GM19043 (cell line): ENCODE data around the gene SPOCK2.
"Not testable (repeated sequence)": the region's sequence is repeated elsewhere in the genome, so short reads cannot be mapped to it uniquely, and the experiment has no call there.

Experiments
- ATAC-seq: cut with Tn5 transposase; IDR thresholded peaks from one replicate; pipeline ENCODE4 v1.9.1; 2021; ENCODE audit warnings: low read depth; ENCODE audit not compliant: unreplicated experiment

Gene SPOCK2

GRCh38 chr10:72037266-72037665 is 51.1 kb downstream of the SPOCK2 start:
- no peak for ATAC-seq

GRCh38 chr10:72035252-72035887 is 53.0 kb downstream of the SPOCK2 start:
- no peak for ATAC-seq

DNA sequence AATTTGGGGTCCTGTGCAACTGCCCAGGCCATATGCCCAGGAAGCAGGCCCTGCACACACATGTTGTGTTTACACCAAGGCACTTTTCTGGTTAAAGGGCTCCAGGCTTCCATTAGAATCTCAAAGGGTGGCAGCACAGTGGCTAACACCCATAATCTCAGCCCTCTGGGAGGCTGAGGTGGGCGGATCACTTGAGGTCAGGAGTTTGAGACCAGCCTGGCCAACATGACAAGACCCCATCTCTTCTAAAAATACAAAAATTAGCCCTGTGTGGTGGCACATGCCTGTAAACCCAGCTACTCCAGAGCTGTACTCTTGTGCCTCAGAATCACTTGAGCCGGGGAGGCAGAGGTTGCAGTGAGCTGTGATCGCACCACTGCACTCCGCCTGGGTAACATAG is 53.6 kb downstream of the SPOCK2 start:
- ATAC-seq: no peak

- ATAC-seq: no peak
These were observed 54.3 kb downstream of the SPOCK2 start for GRCh38 chr10:72034040-72034499.

DNA sequence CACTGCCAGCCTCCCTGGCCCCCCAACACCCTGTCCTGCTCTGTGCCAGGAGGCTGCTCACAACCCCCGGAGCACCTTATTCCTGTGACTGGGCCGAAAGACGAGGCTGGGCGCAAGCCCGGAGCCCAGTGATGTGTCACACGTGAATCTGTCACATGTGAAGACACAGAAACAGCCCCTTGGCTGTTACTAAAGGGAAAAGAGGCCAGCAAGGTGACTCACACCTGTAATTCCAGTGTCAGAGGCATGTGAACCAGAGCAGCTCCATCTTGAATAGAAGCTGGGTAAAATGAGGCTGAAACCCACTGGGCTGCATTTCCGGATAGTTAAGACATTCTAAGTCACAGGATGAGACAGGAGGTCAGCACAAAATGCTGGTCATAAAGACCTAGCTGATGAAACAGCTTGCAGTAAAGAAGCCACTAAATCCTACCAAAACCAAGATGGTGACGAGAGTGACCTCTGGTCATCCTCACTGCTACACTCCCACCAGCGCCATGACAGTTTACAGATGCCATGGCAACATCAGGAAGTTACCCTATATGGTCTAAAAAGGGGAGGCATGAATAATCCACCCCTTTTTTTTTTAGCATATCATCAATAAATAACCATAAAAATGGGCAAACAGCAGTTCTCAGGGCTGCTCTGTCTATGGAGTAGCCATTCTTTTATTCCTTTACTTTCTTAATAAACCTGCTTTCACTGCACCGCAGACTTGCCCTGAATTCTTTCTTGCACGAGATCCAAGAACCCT is 55.8 kb downstream of the SPOCK2 start:
- not testable (repeated sequence) for ATAC-seq

DNA sequence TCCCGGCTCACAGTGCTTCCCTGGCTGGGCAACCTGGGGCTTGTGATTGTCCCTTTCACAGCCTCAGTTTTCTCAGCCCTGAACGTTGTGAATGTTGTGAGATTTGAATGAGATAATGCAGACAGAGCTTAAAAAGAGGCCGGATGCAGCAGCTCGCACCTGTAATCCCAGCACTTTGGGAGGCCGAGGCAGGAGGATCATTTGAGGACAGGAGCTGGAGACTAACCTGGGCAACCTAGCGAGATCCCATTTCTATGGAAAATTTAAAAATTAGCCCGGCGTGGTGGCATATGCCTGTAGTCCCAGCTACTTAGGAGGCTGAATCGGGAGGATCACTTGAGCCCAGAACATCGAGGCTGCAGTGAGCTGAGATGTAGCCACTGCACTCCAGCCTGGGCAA is 56.6 kb downstream of the SPOCK2 start:
- no peak for ATAC-seq

DNA sequence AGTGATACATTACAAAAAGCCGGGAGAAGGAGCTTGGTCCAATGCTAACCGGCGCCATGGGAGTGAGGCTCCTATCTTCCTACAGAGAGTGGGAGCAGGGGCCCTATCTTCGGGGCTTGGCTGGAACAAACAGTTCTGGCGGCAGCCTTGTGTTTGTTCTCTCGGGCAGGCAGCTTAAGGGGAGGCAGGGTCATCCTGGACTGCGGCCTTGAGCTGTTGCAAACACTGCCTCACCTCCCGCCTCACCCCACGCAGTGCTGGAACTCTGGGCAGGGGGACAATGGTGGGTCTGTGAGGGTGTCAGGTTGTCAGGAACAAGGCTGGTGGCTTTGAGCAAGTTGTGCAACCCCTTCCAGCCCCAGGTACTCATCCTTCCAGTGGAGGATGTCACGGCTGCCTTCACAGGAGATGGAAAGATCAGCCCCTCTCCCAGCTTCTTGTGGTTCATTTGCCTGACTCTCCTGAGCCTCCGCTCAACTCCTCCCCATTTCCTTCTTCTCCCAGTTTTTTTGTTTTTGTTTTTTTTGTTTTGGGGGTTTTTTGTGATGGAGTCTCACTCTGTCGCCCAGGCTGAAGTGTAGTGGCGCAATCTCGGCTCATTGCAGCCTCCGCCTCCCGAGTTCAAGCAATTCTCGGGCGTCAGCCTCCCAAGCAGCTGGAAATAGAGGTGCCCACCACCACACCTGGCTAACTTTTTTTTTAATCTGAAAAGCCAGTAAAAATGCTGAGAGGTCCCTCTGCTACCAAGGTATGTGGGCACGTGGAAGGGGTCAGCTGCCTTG is 57.4 kb downstream of the SPOCK2 start:
- ATAC-seq: no peak

GRCh38 chr10:72029414-72029813 is 58.9 kb downstream of the SPOCK2 start:
- no peak for ATAC-seq

DNA sequence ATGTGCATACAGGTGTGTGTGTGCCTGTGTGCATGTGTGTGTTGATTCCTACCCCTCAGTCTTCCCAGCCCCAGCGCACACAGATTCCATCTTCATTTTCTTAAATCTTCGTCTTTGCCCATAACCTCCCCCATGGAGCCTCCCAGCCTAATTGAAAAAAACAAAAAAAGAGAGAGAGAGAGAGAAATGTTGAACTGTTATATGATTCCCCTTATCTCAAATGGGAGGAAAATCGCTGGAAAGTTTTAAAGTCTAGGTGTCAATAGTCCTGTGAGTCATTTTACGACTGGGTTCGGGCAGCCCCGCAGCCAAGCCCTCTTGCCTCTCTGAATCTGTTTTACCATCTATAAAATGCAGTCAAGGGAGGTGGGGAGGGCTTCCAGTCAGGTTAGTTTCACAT is 60.9 kb downstream of the SPOCK2 start:
- ATAC-seq: no peak

GRCh38 chr10:72026278-72027111 is 61.9 kb downstream of the SPOCK2 start:
- ATAC-seq: no peak

GRCh38 chr10:72025832-72026231 is 62.5 kb downstream of the SPOCK2 start:
- no peak for ATAC-seq

- no peak for ATAC-seq
These were observed 63.0 kb downstream of the SPOCK2 start for GRCh38 chr10:72025400-72025799.

DNA sequence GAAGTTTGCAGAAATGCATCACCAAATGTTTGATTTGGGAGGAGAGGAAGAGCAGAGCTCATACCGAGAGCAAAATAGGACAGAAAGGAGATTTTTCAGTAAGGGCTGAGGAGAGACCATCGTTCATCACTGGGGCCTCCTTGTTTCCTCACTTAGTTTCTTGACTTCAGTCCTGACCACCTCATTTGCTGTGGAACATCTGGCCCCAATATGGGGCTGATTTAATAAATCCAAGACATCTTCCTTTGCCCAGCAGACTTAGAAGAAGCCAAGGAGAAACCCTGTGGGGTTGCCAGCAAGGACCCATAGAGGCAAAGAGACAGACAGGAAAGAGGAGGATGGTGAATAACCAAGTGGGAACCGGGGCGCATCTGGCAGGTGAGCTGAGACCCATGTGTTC is 63.8 kb downstream of the SPOCK2 start:
- no peak for ATAC-seq

- ATAC-seq: no peak
These were observed 66.1 kb downstream of the SPOCK2 start for GRCh38 chr10:72022228-72022627.

- ATAC-seq: no peak
These were observed 67.2 kb downstream of the SPOCK2 start for GRCh38 chr10:72020914-72021809.

DNA sequence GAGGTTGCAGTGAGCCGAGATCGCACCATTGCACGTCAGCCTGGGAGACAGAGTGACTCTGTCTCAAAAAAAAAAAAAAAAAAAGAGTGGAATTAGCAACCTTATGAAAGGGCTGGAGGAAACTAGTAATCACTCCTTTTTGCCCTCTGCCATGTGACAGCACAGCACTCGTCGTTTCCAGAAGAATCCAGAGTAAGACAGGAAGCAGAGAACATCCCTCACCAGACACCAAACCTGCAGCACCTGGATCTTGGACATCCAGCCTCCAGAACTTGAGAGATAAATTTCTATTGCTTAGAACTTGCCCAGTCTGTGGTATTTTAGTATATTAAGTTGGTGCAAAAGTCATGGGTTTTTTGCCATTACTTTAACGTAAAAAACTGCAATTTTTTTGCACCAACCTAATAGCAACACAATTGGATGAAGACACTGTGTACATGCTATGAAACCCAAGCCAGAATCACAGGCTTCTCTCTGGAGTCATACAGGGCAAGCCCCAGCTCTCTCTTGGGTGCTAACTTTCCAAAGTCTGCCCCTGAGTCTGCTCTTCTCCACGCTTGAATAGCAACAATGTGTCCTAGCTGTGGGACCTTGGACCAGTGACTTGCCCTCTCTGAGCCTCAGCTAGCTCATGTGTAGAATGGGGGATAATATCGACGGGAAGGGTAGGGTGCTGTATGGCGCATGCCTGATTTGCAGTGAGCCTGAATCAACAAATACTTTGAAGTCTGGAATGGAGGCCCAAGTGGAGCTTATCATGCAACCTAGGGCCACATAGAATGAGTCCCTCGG is 69.1 kb downstream of the SPOCK2 start:
- no peak for ATAC-seq

DNA sequence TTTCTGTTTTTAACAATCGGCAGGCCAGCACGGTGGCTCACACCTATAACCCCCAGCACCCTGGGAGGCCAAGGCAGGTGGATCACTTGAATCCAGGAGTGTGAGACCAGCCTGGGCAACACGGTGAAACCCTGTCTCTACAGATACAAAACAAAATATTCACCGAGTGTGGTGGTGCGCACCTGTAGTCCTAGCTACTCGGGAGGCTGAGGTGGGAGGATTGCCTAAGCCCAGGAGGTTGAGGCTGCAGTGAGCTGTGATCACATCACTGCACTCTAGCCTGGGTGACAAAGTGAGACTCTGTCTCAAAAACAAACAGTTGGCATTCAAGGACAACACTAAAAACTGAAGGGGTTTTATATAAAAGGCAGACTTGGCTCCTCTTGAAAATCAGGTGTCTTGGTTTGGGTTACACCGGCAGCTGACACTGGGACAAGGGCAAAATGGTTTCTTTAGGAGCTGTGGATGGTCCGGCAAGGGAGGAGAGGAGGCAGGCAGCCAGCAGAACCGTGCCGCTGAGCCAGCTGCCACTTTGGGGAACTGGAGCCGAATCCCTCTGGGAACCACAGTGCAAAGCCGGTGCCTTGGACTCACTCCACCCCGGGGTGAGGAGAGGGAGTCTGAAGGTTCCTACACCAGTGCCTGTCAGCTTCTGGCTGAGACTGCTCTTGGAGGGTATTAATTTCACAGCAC is 71.6 kb downstream of the SPOCK2 start:
- ATAC-seq: no peak

GRCh38 chr10:72015841-72016240 is 72.5 kb downstream of the SPOCK2 start:
- no peak for ATAC-seq
